Astrocyte of the spinal cord (primary cell): ENCODE results near the gene EBLN2.

Source experiments
- DNase-seq: peaks from one replicate; pipeline ENCODE4 v3.0.0; 2011; ENCODE audit warnings: low read depth, low spot score
- H3K4me3 ChIP-seq: 2 replicates; pipeline ENCODE4 v1.5.1; 2011; ENCODE audit warnings: low read depth, mild to moderate bottlenecking, low read length, moderate library complexity
- CTCF ChIP-seq: IDR thresholded peaks from 2 replicates; pipeline ENCODE4 v1.5.1; 2012; ENCODE audit warnings: low read depth, mild to moderate bottlenecking, low read length, inconsistent platforms
- in situ Hi-C: cut with HindIII; loops from 2 replicates; pipeline ENCODE4 v1.10.0; 2017; ENCODE audit warnings: low sequenced_read_pairs

EBLN2 gene

GRCh38 chr3:73081140-73081539, 19.7 kb downstream of the EBLN2 start:
- H3K4me3 ChIP-seq, result no peak overlapping the region
- in situ Hi-C loops, result no loop called here
- DNase-seq, result no peak
- TF ChIP-seq CTCF, result no peak

GRCh38 chr3:73084170-73084569, 22.7 kb downstream of the EBLN2 start:
- in situ Hi-C loops, result no loop called here
- TF ChIP-seq CTCF, result no peak

GRCh38 chr3:73086071-73086494, 24.6 kb downstream of the EBLN2 start:
- peak; percentile 35 for DNase-seq
- TF ChIP-seq CTCF, result peak; percentile 68
- in situ Hi-C loops, result no loop called here
- no peak overlapping the region for H3K4me3 ChIP-seq

More at GRCh38 chr3:73084170-73084569, 22.7 kb downstream of the EBLN2 start:
- DNase-seq, result no peak
- no peak overlapping the region for H3K4me3 ChIP-seq

- in situ Hi-C loops, result no loop called here
- peak; percentile 1 for TF ChIP-seq CTCF
- no peak for DNase-seq
- no peak overlapping the region for H3K4me3 ChIP-seq
Observed at GRCh38 chr3:73094129-73094528, 32.7 kb downstream of the EBLN2 start.

- DNase-seq, result no peak
- no peak overlapping the region for H3K4me3 ChIP-seq
- in situ Hi-C loops, result no loop called here
- TF ChIP-seq CTCF, result no peak
Observed at GRCh38 chr3:73094951-73095350, 33.5 kb downstream of the EBLN2 start.

GRCh38 chr3:73096169-73096568, 34.7 kb downstream of the EBLN2 start:
- H3K4me3 ChIP-seq, result no peak overlapping the region
- no peak for DNase-seq
- TF ChIP-seq CTCF, result no peak
- in situ Hi-C loops, result no loop called here

- TF ChIP-seq CTCF, result no peak
Observed at GRCh38 chr3:73098026-73098425, 36.6 kb downstream of the EBLN2 start.

More at GRCh38 chr3:73098026-73098425, 36.6 kb downstream of the EBLN2 start:
- DNase-seq, result no peak
- in situ Hi-C loops, result no loop called here
- no peak overlapping the region for H3K4me3 ChIP-seq
